ENCODE data around the gene ABCA7.

DNA sequence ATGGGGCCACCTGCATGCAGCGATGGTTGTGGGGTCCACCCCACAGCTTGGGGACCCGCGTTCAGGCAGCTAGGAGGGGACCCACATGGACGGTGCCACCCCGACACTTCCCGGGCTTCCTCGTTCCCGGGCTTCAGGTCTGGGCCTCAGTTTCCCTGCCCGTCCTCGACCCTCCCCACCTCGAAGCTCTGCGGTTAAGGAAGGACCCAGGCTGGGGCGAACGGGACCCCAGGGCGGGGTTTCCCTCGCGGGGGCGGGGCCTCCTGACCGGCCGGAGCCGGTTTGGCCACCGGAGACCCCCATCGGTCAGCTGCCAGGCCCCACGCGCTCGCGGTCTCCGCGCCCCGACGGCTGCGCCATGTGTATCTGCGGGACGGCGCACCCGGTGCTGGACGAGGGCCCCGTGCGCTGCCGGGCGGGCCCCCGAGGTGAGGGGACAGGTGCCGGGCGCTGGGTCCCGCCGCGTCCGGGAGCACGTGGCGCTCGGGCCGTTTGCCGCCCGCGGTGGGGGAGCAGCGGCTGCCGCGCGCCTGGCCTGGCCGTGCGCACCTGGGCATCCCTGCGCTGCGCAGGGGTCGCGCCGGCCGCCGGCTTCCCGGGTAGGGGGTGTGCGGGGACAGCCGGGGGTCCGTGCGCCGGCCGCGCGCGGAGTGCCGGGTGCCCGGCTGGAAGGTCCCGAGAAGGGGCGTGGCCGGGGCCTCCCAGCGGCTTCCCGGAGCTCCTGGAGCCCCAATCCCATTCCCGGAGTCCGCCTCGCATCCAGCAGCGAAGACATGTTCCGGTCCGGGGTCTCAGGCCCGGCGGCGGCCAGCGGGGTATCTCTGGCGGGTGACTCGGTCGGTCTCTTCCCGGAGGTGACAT, 31.3 kb downstream of the ABCA7 start:
- TF ChIP-seq, protein P1, sequence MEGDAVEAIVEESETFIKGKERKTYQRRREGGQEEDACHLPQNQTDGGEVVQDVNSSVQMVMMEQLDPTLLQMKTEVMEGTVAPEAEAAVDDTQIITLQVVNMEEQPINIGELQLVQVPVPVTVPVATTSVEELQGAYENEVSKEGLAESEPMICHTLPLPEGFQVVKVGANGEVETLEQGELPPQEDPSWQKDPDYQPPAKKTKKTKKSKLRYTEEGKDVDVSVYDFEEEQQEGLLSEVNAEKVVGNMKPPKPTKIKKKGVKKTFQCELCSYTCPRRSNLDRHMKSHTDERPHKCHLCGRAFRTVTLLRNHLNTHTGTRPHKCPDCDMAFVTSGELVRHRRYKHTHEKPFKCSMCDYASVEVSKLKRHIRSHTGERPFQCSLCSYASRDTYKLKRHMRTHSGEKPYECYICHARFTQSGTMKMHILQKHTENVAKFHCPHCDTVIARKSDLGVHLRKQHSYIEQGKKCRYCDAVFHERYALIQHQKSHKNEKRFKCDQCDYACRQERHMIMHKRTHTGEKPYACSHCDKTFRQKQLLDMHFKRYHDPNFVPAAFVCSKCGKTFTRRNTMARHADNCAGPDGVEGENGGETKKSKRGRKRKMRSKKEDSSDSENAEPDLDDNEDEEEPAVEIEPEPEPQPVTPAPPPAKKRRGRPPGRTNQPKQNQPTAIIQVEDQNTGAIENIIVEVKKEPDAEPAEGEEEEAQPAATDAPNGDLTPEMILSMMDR (IDR thresholded peaks at IDR 0.05): no peak
- no peak for TF ChIP-seq POLR2A (IDR thresholded peaks at IDR 0.05)
